ENCODE data around the gene JPH4. TPM values are rescaled to one million over a fixed set of nuclear protein-coding genes. Genes with fewer than 3 reads are reported as not detected.

JPH4 gene
- total RNA-seq, 2 experiments from 2014 or later, result not detected

DNA sequence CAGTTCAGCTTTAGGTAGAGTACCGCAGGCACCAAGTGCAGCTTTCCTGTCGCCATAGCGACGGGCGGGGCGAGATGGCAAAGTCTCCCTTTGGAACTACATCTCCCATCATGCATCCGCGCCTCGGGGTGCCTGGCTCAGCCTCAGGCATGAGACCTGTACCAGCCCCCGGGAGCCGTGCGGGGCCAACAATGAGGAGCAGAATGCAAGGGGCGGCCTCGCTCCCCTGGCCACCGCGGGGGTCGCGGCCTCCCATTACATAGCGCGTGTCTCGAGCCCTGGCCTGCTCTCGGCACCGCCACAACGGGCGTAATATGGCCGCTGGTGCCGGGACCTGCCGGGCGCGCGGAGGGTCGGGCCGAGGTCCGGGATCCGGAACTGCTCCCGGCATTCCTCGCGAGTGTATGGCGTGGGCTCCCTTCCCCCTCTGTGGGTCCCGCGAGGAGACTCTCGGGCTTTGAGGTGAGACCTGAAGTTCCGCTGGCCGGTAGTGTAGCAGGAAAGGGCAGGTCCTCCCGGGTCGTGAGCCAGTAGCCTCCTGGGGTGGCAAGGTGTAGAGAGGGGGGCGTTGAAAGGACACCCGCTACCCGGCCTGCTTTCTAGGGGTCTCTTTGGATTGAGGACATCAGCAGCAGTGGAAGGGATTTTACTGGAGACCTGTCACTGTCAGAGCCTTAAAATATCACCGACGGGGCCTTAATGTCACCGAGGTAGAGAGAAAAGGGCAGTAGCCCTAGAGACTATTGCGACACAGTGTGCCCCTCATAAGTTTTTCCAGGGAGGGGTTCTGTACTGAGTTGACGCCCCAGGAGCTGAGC is 22.5 kb downstream of the JPH4 start, which contains the start of gene THTPA:
TSS of gene THTPA (plus strand) at position 390 of the 818 bp plus-strand sequence. CDS start 487 bp downstream, outside the sequence.
- Mint-ChIP-seq H3K9me3 (no peaks in the 10 kb centered on the region), H3K36me3 (ENCODE audit: low read depth) (peaks cover 23% of the 10 kb centered on the region), H3K4me3 (peak within 1 kb of the TSS; percentile 90), H3K27ac (peak within 1 kb of the TSS; percentile 96), H3K27me3 (no peaks in the 10 kb centered on the region), H3K4me1 (peaks cover 49% of the 10 kb centered on the region)
- ChIA-PET CTCF (interaction anchor here (1.0 to 8.6 kb wide), 3 partner anchors 16 to 398 kb away, joined by 3 to 96 read pairs (median 6); partner anchors contain the start of gene DHRS4), POLR2A (interaction anchor here (0.6 kb wide), 3 partner anchors 13 to 790 kb away, joined by 3 to 8 read pairs (median 3); no protein-coding TSS in a partner anchor)
- peak; percentile 96 for DNase-seq

DNA sequence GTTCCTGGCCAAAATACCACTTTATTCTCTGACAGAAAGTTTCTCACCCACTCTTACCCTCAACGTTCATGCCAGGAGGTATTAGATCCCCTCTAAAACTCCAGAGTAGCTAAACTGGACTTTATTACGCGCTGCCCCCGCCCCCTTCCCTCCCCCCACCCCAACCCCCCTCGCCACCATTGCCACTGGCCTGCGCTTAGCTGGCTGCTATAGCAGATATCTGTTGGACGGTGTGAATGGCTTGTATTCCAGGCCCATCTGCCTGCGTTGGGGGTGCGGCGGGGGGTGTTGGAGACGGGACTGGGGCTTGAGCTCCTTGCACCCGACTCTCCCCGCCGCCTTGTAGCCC is 23.1 kb downstream of the JPH4 start:
- CTCF ChIA-PET, result interaction anchor here (2.3 kb wide), 1 partner anchor 16 kb away, joined by 6 read pairs; no protein-coding TSS in a partner anchor
- Mint-ChIP-seq H3K4me1 (peaks cover 49% of the 10 kb centered on the region), H3K9me3 (no peaks in the 10 kb centered on the region), H3K27ac (peak overlapping the region; percentile 96), H3K27me3 (no peaks in the 10 kb centered on the region), H3K36me3 (ENCODE audit: low read depth) (peaks cover 19% of the 10 kb centered on the region), H3K4me3 (peak overlapping the region; percentile 90)
- DNase-seq, result no peak
- POLR2A ChIA-PET, result interaction anchor here (0.6 kb wide), 3 partner anchors 210 to 789 kb away, joined by 3 to 8 read pairs (median 3); no protein-coding TSS in a partner anchor

DNA sequence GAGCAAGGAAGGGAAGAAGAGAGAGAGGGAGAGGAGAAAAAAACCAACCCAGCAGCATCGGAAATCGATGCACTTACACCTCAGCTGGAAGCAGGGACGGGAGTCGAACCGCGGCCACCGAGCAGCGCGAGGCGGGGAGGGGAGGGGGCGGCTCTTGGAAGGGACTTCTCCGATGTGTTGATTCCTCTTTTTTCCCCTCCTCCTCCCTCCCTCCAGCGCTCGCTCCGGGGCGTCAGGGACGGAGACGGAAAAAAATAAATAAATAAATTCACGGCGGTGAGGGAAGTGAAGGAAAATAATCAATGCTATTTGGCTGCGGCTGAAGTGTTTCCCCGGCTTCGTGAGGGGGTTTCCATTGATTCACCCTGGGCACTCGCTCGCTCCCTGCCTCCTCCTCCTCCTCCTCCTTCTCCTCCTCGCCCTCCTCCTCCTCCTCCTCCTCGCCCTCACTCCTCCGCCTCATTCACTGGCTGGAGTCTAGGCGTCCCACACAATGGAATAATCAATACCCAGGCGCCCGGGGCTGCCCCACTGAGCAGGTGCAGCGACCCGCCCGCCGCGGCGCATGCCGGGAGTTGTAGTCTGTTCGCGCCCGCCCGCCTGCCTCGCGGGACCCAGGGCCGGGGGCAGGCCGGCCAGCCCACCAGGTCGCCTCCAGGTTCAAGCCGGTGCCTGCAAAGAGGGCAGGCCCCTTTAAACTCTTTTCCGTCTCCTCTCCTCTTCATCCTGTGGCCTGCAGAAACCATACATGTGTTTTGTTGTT is 27.1 kb downstream of the JPH4 start, which contains the start of gene ZFHX2:
TSS of gene ZFHX2 (minus strand) at position 500 of the 763 bp plus-strand sequence. CDS start 16,440 bp downstream, outside the sequence.
- Mint-ChIP-seq H3K4me3 (no peak within 1 kb of the TSS), H3K9me3 (no peaks in the 10 kb centered on the region), H3K27ac (peak within 1 kb of the TSS; percentile 89), H3K36me3 (ENCODE audit: low read depth) (no peaks in the 10 kb centered on the region), H3K4me1 (peaks cover 21% of the 10 kb centered on the region), H3K27me3 (no peaks in the 10 kb centered on the region)
- POLR2A ChIA-PET, result no interaction called here
- CTCF ChIA-PET, result interaction anchor here (0.6 to 1.8 kb wide), 5 partner anchors 9 to 731 kb away, joined by 3 to 5 read pairs (median 3); no protein-coding TSS in a partner anchor
- DNase-seq, result peak; percentile 79

DNA sequence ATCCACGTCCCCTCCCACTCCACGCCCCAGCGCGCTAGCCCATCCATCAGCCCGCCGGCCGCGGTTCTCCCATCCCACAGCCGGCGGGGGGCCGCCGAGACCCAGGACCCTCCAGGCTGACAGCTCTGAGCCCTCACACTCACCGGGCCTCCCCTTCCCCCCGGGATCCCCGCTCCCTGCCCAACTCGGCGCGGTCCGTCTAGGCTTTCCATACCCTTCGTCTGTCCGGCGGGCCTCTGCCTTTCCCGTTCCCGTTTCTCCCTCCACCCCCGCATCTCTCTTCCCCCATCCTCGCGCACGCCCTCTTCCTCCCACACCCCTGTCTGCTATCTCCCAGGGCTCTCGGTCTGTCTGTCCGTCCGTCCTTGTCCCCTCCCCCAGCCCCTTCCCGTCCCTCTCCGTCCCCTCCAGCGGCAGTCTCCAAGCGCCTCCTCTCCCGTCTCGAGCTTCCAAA is 27.8 kb downstream of the JPH4 start:
- no peaks in the 10 kb centered on the region for H3K27me3 Mint-ChIP-seq
- peaks cover 18% of the 10 kb centered on the region for H3K4me1 Mint-ChIP-seq

DNA sequence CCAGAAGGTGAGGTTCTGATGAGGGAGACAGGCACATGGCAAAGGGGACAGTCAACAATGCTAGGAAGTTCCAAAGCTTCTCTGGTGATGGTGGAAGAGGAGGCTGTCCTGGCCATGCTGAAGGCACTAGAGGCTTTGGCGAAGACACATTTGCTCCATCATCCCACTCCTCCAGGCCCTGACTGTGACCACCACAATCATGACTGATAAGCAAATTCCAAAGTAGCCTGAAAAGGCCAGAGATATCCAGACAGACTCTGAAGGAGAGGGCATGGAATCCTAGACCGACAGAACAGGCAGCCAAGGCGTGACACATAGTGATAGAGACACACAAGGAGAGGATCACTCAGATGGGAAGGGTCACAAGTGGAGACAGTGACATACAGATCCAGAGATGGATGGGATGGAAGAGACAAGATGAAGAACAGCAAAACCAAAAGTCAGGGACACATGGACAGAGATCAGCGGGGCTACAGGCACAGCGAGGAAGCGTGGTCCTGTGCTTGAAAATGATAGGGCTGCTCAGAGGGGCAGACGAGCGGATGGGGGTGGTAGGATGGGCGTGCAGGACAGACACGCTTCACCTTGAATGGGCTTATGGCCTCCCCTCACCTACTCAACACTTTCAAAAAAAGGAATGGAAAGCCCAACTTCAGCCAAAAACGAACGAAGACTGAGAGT is 28.3 kb downstream of the JPH4 start:
- H3K9me3 Mint-ChIP-seq, result no peaks in the 10 kb centered on the region
- no peaks in the 10 kb centered on the region for H3K27me3 Mint-ChIP-seq
- H3K4me1 Mint-ChIP-seq, result peaks cover 16% of the 10 kb centered on the region
- no peak overlapping the region for H3K27ac Mint-ChIP-seq
- H3K4me3 Mint-ChIP-seq, result no peak overlapping the region
- ChIA-PET POLR2A (interaction anchor here (1.0 kb wide), 1 partner anchor 72 kb away, joined by 3 read pairs; no protein-coding TSS in a partner anchor), CTCF (interaction anchor here (1.0 to 2.0 kb wide), 4 partner anchors 10 to 17 kb away, joined by 3 to 7 read pairs (median 3); no protein-coding TSS in a partner anchor)
- DNase-seq, result no peak
- no peaks in the 10 kb centered on the region for H3K36me3 Mint-ChIP-seq (ENCODE audit: low read depth)

More for the DNA sequence above, 27.8 kb downstream of the JPH4 start:
- no peak for DNase-seq
- peak overlapping the region; percentile 89 for H3K27ac Mint-ChIP-seq
- H3K9me3 Mint-ChIP-seq, result no peaks in the 10 kb centered on the region
- no peaks in the 10 kb centered on the region for H3K36me3 Mint-ChIP-seq (ENCODE audit: low read depth)
- H3K4me3 Mint-ChIP-seq, result no peak overlapping the region
- POLR2A ChIA-PET, result no interaction called here
- CTCF ChIA-PET, result interaction anchor here (1.5 to 1.8 kb wide), 2 partner anchors 9 kb away, joined by 3 to 5 read pairs; no protein-coding TSS in a partner anchor

DNA sequence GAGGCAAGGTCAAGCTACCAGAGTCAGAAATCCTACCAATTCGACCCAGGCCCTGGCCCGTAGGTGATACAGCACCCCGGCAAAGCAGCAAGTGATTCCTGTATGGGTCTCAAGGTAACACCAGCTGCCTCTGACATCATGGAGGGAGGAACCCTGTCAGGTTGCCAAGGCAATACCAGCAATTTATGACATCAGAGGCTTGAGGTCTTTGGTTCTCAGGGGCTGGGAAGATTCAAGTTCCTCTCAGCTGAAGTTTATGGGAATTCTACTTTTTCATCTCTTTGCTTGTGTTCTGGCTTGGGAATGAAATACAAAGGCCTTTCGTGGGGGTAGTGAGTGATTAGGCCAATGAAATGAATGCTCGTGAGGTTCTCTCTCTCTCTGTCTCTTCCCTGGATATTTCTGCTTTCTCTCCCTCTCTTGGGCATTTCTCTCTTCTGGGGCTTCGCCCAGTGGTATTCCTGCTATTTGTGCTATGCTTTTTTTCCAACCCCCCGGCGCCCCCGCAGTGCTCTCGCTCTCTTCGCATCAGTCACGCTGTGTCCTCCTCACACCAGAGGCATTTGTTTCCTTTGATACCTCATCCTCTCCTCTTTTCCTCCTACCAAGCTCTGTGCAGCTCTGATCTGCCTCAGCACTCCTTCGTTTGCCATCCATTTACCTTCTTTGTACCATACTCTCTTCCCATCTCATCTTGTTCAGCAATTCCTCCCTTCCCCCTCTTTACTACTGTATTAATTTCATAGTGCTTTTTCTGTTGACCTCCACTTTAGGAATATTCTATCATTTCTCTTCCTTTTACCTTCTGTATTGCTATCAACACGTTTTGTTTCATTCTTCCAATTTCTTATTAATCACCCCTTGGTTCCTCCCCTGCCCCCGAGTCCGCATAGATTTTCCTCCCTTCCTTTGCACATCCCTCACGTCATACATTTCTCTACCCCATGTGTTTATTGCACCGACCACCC is 30.0 kb downstream of the JPH4 start:
- Mint-ChIP-seq H3K27ac (no peak overlapping the region), H3K9me3 (no peaks in the 10 kb centered on the region), H3K36me3 (ENCODE audit: low read depth) (no peaks in the 10 kb centered on the region), H3K4me1 (peaks cover 8% of the 10 kb centered on the region), H3K27me3 (no peaks in the 10 kb centered on the region), H3K4me3 (no peak overlapping the region)
- DNase-seq, result no peak
- ChIA-PET POLR2A (interaction anchor here (1.0 kb wide), 1 partner anchor 71 kb away, joined by 3 read pairs; no protein-coding TSS in a partner anchor), CTCF (interaction anchor here (0.5 to 2.0 kb wide), 9 partner anchors 10 to 233 kb away, joined by 3 to 7 read pairs (median 3); no protein-coding TSS in a partner anchor)

DNA sequence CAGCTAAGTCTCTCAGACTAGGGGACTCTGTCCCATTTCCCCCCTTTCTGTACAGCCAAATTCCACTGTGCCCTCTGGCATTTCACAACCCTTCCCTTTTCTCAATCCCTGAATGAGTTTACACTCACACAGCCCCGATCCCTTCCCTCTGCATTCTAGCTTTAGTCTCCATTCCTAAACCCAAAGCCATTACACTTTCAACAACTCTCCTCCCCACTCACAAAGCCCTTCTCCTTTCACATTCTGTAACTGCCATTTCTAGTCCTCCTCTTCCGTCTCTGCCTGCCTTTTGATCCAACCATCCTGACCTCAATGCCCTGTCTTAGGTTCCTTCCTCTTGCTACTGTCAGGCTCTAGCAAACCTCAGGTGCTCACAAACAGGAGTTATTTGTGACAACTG is 30.7 kb downstream of the JPH4 start:
- no peaks in the 10 kb centered on the region for H3K36me3 Mint-ChIP-seq (ENCODE audit: low read depth)
- ChIA-PET CTCF (interaction anchor here (1.2 kb wide), 2 partner anchors 9 to 18 kb away, joined by 3 read pairs; no protein-coding TSS in a partner anchor), POLR2A (no interaction called here)
- peaks cover 8% of the 10 kb centered on the region for H3K4me1 Mint-ChIP-seq
- no peak overlapping the region for H3K27ac Mint-ChIP-seq
- H3K4me3 Mint-ChIP-seq, result no peak overlapping the region
- DNase-seq, result no peak
- H3K9me3 Mint-ChIP-seq, result no peaks in the 10 kb centered on the region
- H3K27me3 Mint-ChIP-seq, result no peaks in the 10 kb centered on the region

DNA sequence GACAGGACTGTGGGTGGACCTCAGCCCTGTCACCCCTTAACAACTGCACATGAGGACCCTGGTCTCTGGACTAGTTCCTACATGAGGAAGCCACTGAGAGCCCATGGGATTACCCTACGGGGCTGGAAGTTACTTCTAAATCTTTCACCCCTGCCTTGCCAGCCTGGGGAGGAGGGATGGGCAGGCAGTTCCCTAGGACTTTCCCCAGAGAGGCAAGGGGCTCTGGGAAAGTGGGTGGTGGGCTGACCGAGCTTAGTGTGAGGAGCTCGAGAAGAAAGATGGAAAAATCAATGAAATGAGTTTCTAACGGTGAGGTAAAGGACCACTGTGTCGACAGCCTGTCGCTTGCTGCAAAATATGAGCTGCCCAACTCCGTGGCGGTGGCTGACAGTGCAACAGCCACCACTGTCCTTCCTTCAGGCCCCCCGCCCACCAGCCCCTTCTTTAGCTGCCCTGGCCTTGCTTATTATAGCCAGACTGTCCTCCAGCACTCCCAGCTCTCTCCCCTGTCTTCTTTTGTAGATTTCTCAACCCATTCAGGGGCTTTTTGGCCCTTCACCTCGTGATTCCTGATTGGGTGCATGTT is 32.0 kb downstream of the JPH4 start:
- Mint-ChIP-seq H3K27ac (no peak overlapping the region), H3K27me3 (no peaks in the 10 kb centered on the region), H3K4me3 (no peak overlapping the region), H3K4me1 (peaks cover 3% of the 10 kb centered on the region), H3K9me3 (no peaks in the 10 kb centered on the region), H3K36me3 (ENCODE audit: low read depth) (no peaks in the 10 kb centered on the region)
- DNase-seq, result no peak
- ChIA-PET CTCF (interaction anchor here (1.1 kb wide), 1 partner anchor 9 kb away, joined by 3 read pairs; no protein-coding TSS in a partner anchor), POLR2A (no interaction called here)

DNA sequence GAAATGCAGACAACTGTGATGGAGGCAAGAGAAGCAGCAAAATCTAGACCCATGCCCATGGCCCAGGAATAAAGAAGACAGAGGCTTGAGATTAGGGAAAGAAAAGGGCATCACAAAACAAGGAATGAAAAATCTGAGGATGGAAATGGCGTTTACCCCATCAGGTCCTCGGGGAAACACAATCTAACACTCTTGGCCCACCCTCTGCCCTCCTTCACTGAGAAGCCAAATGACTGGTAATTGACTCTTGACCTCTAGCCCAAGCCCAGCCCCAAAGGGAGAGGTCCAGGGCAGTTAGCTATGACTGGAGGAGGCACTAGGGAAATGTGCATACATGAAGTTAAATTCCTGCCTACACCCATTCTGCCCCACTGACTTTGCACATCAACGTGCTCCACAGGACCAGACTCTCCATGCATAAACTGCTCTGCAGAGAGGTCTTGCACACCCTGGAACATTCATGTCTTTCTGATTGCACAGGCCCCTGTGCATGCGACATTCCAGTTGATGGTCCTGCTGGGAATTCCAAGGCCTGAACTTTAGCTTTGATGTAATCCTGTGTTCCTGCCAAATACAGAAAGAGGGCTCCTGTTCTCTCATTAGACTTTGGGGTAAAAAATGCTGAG is 32.7 kb downstream of the JPH4 start:
- POLR2A ChIA-PET, result no interaction called here
- CTCF ChIA-PET, result interaction anchor here (1.1 kb wide), 1 partner anchor 9 kb away, joined by 3 read pairs; no protein-coding TSS in a partner anchor

DNA sequence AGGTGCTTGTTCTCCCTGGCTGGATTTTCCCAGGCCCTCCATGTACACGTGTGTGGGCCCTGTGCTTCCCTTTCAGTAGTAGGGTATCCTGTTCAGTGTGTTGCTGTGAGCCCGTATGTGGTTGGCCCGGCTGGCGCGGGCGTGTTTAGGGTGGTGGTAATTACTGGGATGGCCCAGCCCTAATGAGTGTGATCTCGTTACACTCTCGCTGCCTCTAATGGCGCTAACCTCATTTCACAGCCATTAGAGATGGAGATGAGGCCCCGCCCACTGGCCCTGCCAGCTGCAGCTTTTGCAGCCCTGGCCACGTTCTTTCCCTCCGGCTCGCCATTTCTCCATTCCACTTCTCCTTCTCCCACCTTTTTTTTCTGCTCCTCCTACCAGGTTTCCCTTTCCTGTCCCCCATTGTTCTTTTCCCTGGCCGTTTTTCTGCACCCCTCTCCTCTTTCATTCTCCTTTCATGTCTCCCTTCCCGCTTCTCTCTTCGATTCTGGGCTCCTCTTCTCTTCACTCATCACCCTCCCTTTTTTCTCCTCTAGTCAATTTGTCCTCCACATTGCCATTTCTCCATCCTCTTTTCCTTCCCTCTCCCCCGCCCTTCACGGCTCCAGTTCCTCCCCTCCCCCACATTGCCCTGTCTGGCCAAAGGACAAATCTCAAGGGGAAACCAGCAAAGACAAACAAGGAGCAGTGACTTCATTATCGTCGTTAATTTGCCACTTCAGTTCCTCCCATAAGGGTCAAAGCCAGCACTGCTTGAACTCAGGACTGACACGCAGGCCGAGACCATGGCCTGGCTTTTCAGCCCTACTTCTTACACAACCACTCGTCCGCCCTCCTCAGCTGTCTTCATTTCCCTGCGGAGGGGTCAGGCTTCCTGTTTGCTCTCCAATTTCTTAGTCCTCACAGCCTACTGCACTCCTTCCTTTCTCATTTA is 33.8 kb downstream of the JPH4 start:
- ChIA-PET CTCF (interaction anchor here (1.0 kb wide), 1 partner anchor 15 kb away, joined by 4 read pairs; no protein-coding TSS in a partner anchor), POLR2A (no interaction called here)
- Mint-ChIP-seq H3K27me3 (no peaks in the 10 kb centered on the region), H3K4me1 (no peaks in the 10 kb centered on the region), H3K27ac (no peak overlapping the region), H3K9me3 (no peaks in the 10 kb centered on the region), H3K4me3 (no peak overlapping the region), H3K36me3 (ENCODE audit: low read depth) (no peaks in the 10 kb centered on the region)
- no peak for DNase-seq

More for the DNA sequence above, 32.7 kb downstream of the JPH4 start:
- no peaks in the 10 kb centered on the region for H3K27me3 Mint-ChIP-seq
- no peak overlapping the region for H3K27ac Mint-ChIP-seq
- H3K4me3 Mint-ChIP-seq, result no peak overlapping the region
- DNase-seq, result no peak
- no peaks in the 10 kb centered on the region for H3K4me1 Mint-ChIP-seq
- H3K9me3 Mint-ChIP-seq, result no peaks in the 10 kb centered on the region
- H3K36me3 Mint-ChIP-seq (ENCODE audit: low read depth), result no peaks in the 10 kb centered on the region

Data from activated CD4-positive, alpha-beta T cell treated with anti-CD3 and anti-CD28 coated beads, Interleukin-2, amount 10 ng/mL, durations not matched to agents 7 days and 5 days (primary cell).